SK-N-SH (cell line): Measurements from ENCODE around the gene VPS18. TPM values are rescaled to one million over a fixed set of nuclear protein-coding genes. Genes with fewer than 3 reads are reported as not detected.

Source experiments
- CTCF ChIA-PET: fragments of 300-600, 350-600 bp; formaldehyde crosslinking; extraction: SDS; loops from one replicate; lab custom pipeline; 2021; lab: Yijun Ruan, JAX
- POLR2A ChIA-PET: fragments of 350-600 bp; sonication (Branson Sonifier 250); formaldehyde crosslinking; extraction: SDS; loops from one replicate; lab custom pipeline; 2020; ENCODE audit warnings: antibody characterized with exemption, inconsistent platforms; lab: Yijun Ruan, JAX
- DNase-seq: peaks from one replicate; pipeline ENCODE4 v3.0.0; 2012
- H2AFZ ChIP-seq: fragments of 200-600 bp; sonication (generic); 2 replicates; pipeline ENCODE4 v1.8.1; 2016; ENCODE audit warnings: antibody characterized with exemption, mild to moderate bottlenecking, low read depth
- H3F3A ChIP-seq: fragments of 200-600 bp; sonication (generic); replicated peaks from 2 replicates; pipeline ENCODE3; 2016; ENCODE audit warnings: antibody characterized with exemption, mild to moderate bottlenecking; ENCODE audit not compliant: insufficient read depth
- H3K27ac ChIP-seq, 2 experiments: fragments of 200-500 bp in 1 of 2; fragments of 200-600 bp in 1 of 2; sonication (Bioruptor generic) in 1 of 2; sonication (generic), shearing (Covaris generic) in 1 of 2; 2 replicates each; pipeline versions ENCODE4 v1.5.1 to v1.6.1; 2014 to 2016; ENCODE audit warnings: low read depth in 2 of 2, inconsistent platforms in 1 of 2, low read length in 1 of 2, mild to moderate bottlenecking in 1 of 2, mixed read lengths in 1 of 2
- H3K27me3 ChIP-seq: fragments of 200-600 bp; sonication (generic), shearing (Covaris generic); 2 replicates; pipeline ENCODE4 v1.6.1; 2016; ENCODE audit warnings: mixed run types; ENCODE audit not compliant: insufficient read depth
- H3K36me3 ChIP-seq, 2 experiments: fragments of 200-500 bp in 1 of 2; fragments of 200-600 bp in 1 of 2; sonication (Bioruptor generic) in 1 of 2; sonication (generic) in 1 of 2; replicated peaks in 1 of 2; 2 replicates each; pipeline versions ENCODE3 to v1.5.1; 2014 to 2016; ENCODE audit warnings: low read length in 1 of 2, mild to moderate bottlenecking in 1 of 2; ENCODE audit not compliant: insufficient read depth in 2 of 2, control insufficient read depth in 1 of 2
- H3K4me1 ChIP-seq, 2 experiments: fragments of 200-500 bp in 1 of 2; fragments of 200-600 bp in 1 of 2; sonication (Bioruptor generic) in 1 of 2; sonication (generic), shearing (Covaris generic) in 1 of 2; 2 replicates each; pipeline versions ENCODE4 v1.5.1 to v1.6.1; 2014 to 2016; ENCODE audit warnings: low read depth in 1 of 2, low read length in 1 of 2, mixed run types in 1 of 2; ENCODE audit not compliant: insufficient read depth in 2 of 2, control insufficient read depth in 1 of 2
- H3K4me2 ChIP-seq: fragments of 200-600 bp; sonication (generic), shearing (Covaris generic); 2 replicates; pipeline ENCODE4 v1.6.1; 2017; ENCODE audit warnings: mixed run types
- H3K4me3 ChIP-seq, 2 experiments: fragments of 200-500 bp in 1 of 2; fragments of 200-600 bp in 1 of 2; sonication (Bioruptor generic) in 1 of 2; sonication (generic), shearing (Covaris generic) in 1 of 2; 2 replicates each; pipeline versions ENCODE4 v1.5.1 to v1.8.1; 2014 to 2016; ENCODE audit warnings: low read depth in 2 of 2, inconsistent platforms in 1 of 2, low read length in 1 of 2, mild to moderate bottlenecking in 1 of 2, mixed read lengths in 1 of 2, moderate library complexity in 1 of 2
- H3K79me2 ChIP-seq: fragments of 200-600 bp; sonication (generic); 2 replicates; pipeline ENCODE4 v1.8.1; 2017; ENCODE audit warnings: mild to moderate bottlenecking; ENCODE audit not compliant: insufficient read depth
- H3K9ac ChIP-seq: fragments of 200-600 bp; sonication (generic); 2 replicates; pipeline ENCODE4 v1.6.1; 2017; ENCODE audit warnings: mixed run types
- H3K9me2 ChIP-seq: fragments of 200-600 bp; sonication (generic); 2 replicates; pipeline ENCODE4 v1.6.1; 2017; ENCODE audit warnings: mixed run types
- H3K9me3 ChIP-seq: fragments of 200-600 bp; sonication (generic); 2 replicates; pipeline ENCODE4 v1.6.1; 2017; ENCODE audit warnings: mixed run types, mild to moderate bottlenecking, moderate library complexity
- H4K20me1 ChIP-seq: fragments of 200-600 bp; sonication (generic); 2 replicates; pipeline ENCODE4 v1.6.1; 2017; ENCODE audit warnings: mild to moderate bottlenecking, mixed run types; ENCODE audit not compliant: insufficient read depth
- ELF1 ChIP-seq: IDR thresholded peaks from 2 replicates; pipeline ENCODE4 v1.4.0; 2012
- EP300 ChIP-seq, 2 experiments: IDR thresholded peaks; 2 replicates each; pipeline versions ENCODE4 v1.4.0 to v1.6.1; 2012; ENCODE audit warnings: borderline replicate concordance in 1 of 2, low read depth in 1 of 2, low read length in 1 of 2
- GATA2 ChIP-seq: sonication (generic); formaldehyde crosslinking; IDR thresholded peaks from 2 replicates; pipeline ENCODE4 v1.5.0; 2020; ENCODE audit warnings: mild to moderate bottlenecking, missing genetic modification reagents
- JUND ChIP-seq: IDR thresholded peaks from 2 replicates; pipeline ENCODE4 v1.4.0; 2012
- MAX ChIP-seq: IDR thresholded peaks from 2 replicates; pipeline ENCODE4 v1.4.0; 2012; ENCODE audit warnings: low read depth
- MEF2A ChIP-seq: IDR thresholded peaks from 2 replicates; pipeline ENCODE4 v1.4.0; 2012; ENCODE audit warnings: low read depth, borderline replicate concordance
- PBX3 ChIP-seq: IDR thresholded peaks from 2 replicates; pipeline ENCODE4; 2012
- RAD21 ChIP-seq: IDR thresholded peaks from 2 replicates; pipeline ENCODE4 v1.6.1; 2012; ENCODE audit warnings: mild to moderate bottlenecking, low read length
- RCOR1 ChIP-seq: fragments of 150-350 bp; IDR thresholded peaks from 2 replicates; pipeline ENCODE4 v1.6.1; 2017; ENCODE audit warnings: antibody characterized with exemption, low read length
- RFX5 ChIP-seq: IDR thresholded peaks from 2 replicates; pipeline ENCODE4 v1.6.1; 2012; ENCODE audit warnings: mild to moderate bottlenecking, improper control_type of control experiment, low read length
- SIN3A ChIP-seq: IDR thresholded peaks from 2 replicates; pipeline ENCODE4 v1.6.1; 2012; ENCODE audit warnings: low read depth, mild to moderate bottlenecking, low read length, moderate library complexity, borderline replicate concordance
- SMC3 ChIP-seq: IDR thresholded peaks from 2 replicates; pipeline ENCODE4 v1.6.1; 2012; ENCODE audit warnings: low read depth, low read length, improper control_type of control experiment
- TAF1 ChIP-seq: IDR thresholded peaks from 2 replicates; pipeline ENCODE4 v1.6.1; 2012; ENCODE audit warnings: low read depth, mild to moderate bottlenecking, low read length, moderate library complexity, borderline replicate concordance
- WGBS: methylation state at CpG from one replicate; pipeline ENCODE4 v1.1.6; 2017; ENCODE audit warnings: low lambda C conversion rate; 5-methylcytosine and 5-hydroxymethylcytosine counted together
- polyA plus RNA-seq, 3 experiments: library from polyadenylated mRNA; depleted of rRNA; stranded (reverse); fragments of >200 nt; gene quantifications; 2 replicates each; pipeline ENCODE4 v1.2.3, GENCODE V29; 2012
- TF ChIP-seq, protein P1 (sequence below): fragments of 200-600 bp; sonication (generic); IDR thresholded peaks from 2 replicates; pipeline ENCODE4 v1.6.1; 2017; ENCODE audit warnings: antibody characterized with exemption, mild to moderate bottlenecking, moderate library complexity

VPS18 gene
- polyA plus RNA-seq, 1 of the 3 experiments (the other 2 are of a cell fraction): 14.1 TPM

DNA sequence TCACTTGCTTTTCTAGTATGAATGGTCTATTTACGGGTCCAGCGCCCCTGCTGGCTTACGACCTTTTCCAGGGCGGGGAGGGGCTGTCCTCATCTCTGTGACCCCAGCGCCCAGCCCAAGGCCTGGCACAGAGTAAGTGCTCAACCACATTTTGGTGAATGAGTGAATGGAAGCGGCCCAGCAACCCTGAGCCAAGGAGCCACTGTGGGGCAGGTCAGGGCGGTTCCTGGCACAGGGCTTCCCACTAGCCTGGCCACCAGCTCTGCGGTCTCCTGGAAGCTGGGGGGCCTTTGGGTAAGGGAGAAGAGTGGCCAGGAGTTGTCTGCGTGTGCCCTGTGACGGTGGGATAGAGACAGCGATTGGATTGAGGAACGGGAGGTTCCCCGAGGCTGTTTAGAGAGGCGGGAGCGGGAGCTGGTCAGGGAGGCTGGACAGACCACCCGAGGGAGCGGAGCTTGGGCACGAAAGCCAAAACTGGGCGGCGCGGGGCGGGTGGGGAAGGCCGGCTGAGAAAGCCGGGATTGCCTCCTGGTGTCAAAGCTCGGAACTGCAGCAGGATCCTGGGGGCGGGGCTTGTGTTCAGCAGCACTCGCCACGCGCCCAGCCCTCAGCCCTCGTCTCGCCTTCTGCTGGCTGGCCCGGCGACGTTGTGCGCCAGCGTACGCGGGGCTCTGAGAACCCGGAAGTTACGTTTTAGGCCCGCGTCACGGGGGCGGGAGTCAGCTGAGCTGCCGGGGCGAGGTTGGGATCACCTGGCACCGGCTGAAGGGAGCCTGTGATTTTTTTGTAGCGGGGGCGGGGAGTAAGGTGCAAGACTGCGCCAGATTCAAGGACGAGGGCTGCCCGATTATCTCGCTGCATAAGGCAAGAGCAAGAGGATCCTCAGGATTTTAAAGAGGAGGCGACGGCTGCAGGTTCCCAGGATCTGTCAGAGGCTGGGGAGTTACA, at the start of gene VPS18 (continued):
- TF ChIP-seq, protein P1, sequence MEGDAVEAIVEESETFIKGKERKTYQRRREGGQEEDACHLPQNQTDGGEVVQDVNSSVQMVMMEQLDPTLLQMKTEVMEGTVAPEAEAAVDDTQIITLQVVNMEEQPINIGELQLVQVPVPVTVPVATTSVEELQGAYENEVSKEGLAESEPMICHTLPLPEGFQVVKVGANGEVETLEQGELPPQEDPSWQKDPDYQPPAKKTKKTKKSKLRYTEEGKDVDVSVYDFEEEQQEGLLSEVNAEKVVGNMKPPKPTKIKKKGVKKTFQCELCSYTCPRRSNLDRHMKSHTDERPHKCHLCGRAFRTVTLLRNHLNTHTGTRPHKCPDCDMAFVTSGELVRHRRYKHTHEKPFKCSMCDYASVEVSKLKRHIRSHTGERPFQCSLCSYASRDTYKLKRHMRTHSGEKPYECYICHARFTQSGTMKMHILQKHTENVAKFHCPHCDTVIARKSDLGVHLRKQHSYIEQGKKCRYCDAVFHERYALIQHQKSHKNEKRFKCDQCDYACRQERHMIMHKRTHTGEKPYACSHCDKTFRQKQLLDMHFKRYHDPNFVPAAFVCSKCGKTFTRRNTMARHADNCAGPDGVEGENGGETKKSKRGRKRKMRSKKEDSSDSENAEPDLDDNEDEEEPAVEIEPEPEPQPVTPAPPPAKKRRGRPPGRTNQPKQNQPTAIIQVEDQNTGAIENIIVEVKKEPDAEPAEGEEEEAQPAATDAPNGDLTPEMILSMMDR: peak; percentile 73
- TF ChIP-seq SMC3 (peak; percentile 83), SIN3A (peak; percentile 90; the same call in 1 of the 2 replicates), RAD21 (peak; percentile 85), ELF1 (peak; percentile 86), RCOR1 (0 out of 2 replicates have a peak, but pooled peaks have one; percentile 13), TAF1 (peak; percentile 55), GATA2 (CRISPR knock-in tag) (no peak), MEF2A (no peak), JUND (no peak), EP300 (IDR thresholded peaks at IDR 0.05; ENCODE audit: borderline replicate concordance in 1 of 2, low read depth in 1 of 2, low read length in 1 of 2) (0 out of 4 replicates have a peak, but pooled peaks of 1 of the 2 experiments have one; percentile 11), RFX5 (0 out of 2 replicates have a peak, but pooled peaks have one; percentile 52), MAX (peak; percentile 96)

- no peak overlapping the region for H3K27ac ChIP-seq
- peak overlapping the region; percentile 40; the same call in 1 of the 2 replicates for H2AFZ ChIP-seq
- H3F3A ChIP-seq: peaks cover 3% of the 10 kb centered on the region
- H3K4me3 ChIP-seq: peak overlapping the region in 1 of 2 experiments; percentile 44; a peak in 2 of 4 replicates
- H3K36me3 ChIP-seq: no peaks in the 10 kb centered on the region
- peaks cover 9% of the 10 kb centered on the region; the same call in 1 of the 2 replicates for H3K27me3 ChIP-seq
- no peak overlapping the region for H3K9ac ChIP-seq
- no peaks in the 10 kb centered on the region for H4K20me1 ChIP-seq
- CTCF ChIA-PET: interaction anchor here (0.8 to 8.5 kb wide), 6 partner anchors 13 to 98 kb away, joined by 3 to 120 read pairs (median 8); partner anchors contain the start of genes RHOV and VPS18
- POLR2A ChIA-PET: no interaction called here
- H3K9me2 ChIP-seq: no peaks in the 10 kb centered on the region
- WGBS: 33% methylated on average over 14 of the region's 28 CpGs
- H3K4me1 ChIP-seq: peaks cover 0 to 17% of the 10 kb centered on the region in 2 experiments; a peak in 1 of 4 replicates
- no peak for DNase-seq
- H3K79me2 ChIP-seq: no peaks in the 10 kb centered on the region
- no peaks in the 10 kb centered on the region for H3K9me3 ChIP-seq
- H3K4me2 ChIP-seq: peak overlapping the region; percentile 65; the same call in 1 of the 2 replicates
- TF ChIP-seq RCOR1 (no peak), PBX3 (no peak)
- TF ChIP-seq, all 33 proteins: peak for 0
Observed at GRCh38 chr15:40844696-40845030, 49.6 kb upstream of the VPS18 start.
